Esophagus squamous epithelium (tissue), 4 donors: Measurements from ENCODE around the gene PFDN4.

Experiments
- POLR2A ChIP-seq, 4 donors: fragments of 450-650 bp; IDR thresholded peaks; one replicate each; pipeline ENCODE4 v1.6.1; 2017; ENCODE audit warnings: antibody characterized with exemption in 4 of 4, mild to moderate bottlenecking in 4 of 4, moderate library complexity in 3 of 4
- TF ChIP-seq, protein P1 (sequence below), 6 experiments: fragments of 450-650 bp in 4 of 6; fragments of 200-600 bp in 2 of 6; sonication (generic) in 2 of 6; IDR thresholded peaks; one replicate each; pipeline ENCODE4 v1.5.1; 2016 to 2019; ENCODE audit warnings: antibody characterized with exemption in 6 of 6, mild to moderate bottlenecking in 4 of 6, moderate library complexity in 4 of 6

- no peak for TF ChIP-seq POLR2A (IDR thresholded peaks at IDR 0.05)
- TF ChIP-seq, protein P1, sequence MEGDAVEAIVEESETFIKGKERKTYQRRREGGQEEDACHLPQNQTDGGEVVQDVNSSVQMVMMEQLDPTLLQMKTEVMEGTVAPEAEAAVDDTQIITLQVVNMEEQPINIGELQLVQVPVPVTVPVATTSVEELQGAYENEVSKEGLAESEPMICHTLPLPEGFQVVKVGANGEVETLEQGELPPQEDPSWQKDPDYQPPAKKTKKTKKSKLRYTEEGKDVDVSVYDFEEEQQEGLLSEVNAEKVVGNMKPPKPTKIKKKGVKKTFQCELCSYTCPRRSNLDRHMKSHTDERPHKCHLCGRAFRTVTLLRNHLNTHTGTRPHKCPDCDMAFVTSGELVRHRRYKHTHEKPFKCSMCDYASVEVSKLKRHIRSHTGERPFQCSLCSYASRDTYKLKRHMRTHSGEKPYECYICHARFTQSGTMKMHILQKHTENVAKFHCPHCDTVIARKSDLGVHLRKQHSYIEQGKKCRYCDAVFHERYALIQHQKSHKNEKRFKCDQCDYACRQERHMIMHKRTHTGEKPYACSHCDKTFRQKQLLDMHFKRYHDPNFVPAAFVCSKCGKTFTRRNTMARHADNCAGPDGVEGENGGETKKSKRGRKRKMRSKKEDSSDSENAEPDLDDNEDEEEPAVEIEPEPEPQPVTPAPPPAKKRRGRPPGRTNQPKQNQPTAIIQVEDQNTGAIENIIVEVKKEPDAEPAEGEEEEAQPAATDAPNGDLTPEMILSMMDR (IDR thresholded peaks at IDR 0.05), result no peak
Observed at GRCh38 chr20:54177378-54177777, 30.5 kb upstream of the PFDN4 start.
